ENCODE data around the gene TRMT44.

GRCh38 chr4:8411351-8412180 lies 29.0 kb upstream of the TRMT44 start:
- TF ChIP-seq CTCF (IDR thresholded peaks at IDR 0.05) (no peak), POLR2A (IDR thresholded peaks at IDR 0.05) (no peak)

Measured in thyroid gland (tissue), 4 donors.